ENCODE results near the gene NOTCH2NLA.
"Not testable (repeated sequence)": the region's sequence is repeated elsewhere in the genome, so short reads cannot be mapped to it uniquely, and the experiment has no call there.

The NOTCH2NLA gene

GRCh38 chr1:146228144-146228682, 608 bp downstream of the NOTCH2NLA start:
- CTCF ChIA-PET; DNase-seq (ENCODE audit: extremely low spot score); POLR2A ChIA-PET: not testable (repeated sequence)

GRCh38 chr1:146174531-146174930, 54.3 kb downstream of the NOTCH2NLA start:
- POLR2A ChIA-PET; DNase-seq (ENCODE audit: extremely low spot score); CTCF ChIA-PET: not testable (repeated sequence)

GRCh38 chr1:146167740-146168139, 61.1 kb downstream of the NOTCH2NLA start:
- POLR2A ChIA-PET; CTCF ChIA-PET; DNase-seq (ENCODE audit: extremely low spot score): not testable (repeated sequence)

- POLR2A ChIA-PET; DNase-seq (ENCODE audit: extremely low spot score); CTCF ChIA-PET: not testable (repeated sequence)
These were observed 61.5 kb downstream of the NOTCH2NLA start for GRCh38 chr1:146167273-146167672.

GRCh38 chr1:146144465-146144864, 84.4 kb downstream of the NOTCH2NLA start, which contains the start of gene NBPF10:
Gene NBPF10, minus strand, starts transcription at chr1:146144804. Its CDS starts 35 bp downstream, at chr1:146144769.
- peak; percentile 15 for TF ChIP-seq CTCF (IDR thresholded peaks at IDR 0.05; ENCODE audit: control extremely low read depth, extremely low read depth, low read depth, missing control alignments)
- POLR2A ChIA-PET, result not testable (repeated sequence)

More at GRCh38 chr1:146144465-146144864, 84.4 kb downstream of the NOTCH2NLA start, which contains the start of gene NBPF10:
- DNase-seq (ENCODE audit: extremely low spot score); CTCF ChIA-PET: not testable (repeated sequence)

Data from GM10248 (cell line).